CD14-positive monocyte (primary cell): ENCODE results near the gene FGD4. TPM values are rescaled to one million over a fixed set of nuclear protein-coding genes. Genes with fewer than 3 reads are reported as not detected.

Source experiments
- DNase-seq, 3 donors: peaks; one replicate each; pipeline ENCODE4 v3.0.0-alpha.2; 2011 to 2022
- H2AFZ ChIP-seq: 2 replicates; pipeline ENCODE4 v1.6.0; 2012; ENCODE audit warnings: mild to moderate bottlenecking, low read depth, low read length, inconsistent platforms; ENCODE audit not compliant: insufficient read depth, poor library complexity, severe bottlenecking
- H3K27ac ChIP-seq, 2 donors: 1 replicate in 1 of 2; 2 replicates in 1 of 2; pipeline ENCODE4 v1.5.1; 2012 to 2013; ENCODE audit warnings: low read length in 2 of 2, control low read depth in 1 of 2, inconsistent platforms in 1 of 2, low read depth in 1 of 2, mild to moderate bottlenecking in 1 of 2
- H3K27me3 ChIP-seq, 2 donors: one replicate each; pipeline versions ENCODE4 v1.6.0 to v1.6.1; 2011 to 2013; ENCODE audit warnings: low read length in 2 of 2; ENCODE audit not compliant: control insufficient read depth in 2 of 2, insufficient read depth in 2 of 2
- H3K36me3 ChIP-seq, 2 donors: replicated peaks in 1 of 2; 1 replicate in 1 of 2; 2 replicates in 1 of 2; pipeline versions ENCODE4 v1.5.1 to v1.6.1; 2012 to 2013; ENCODE audit warnings: low read length in 2 of 2, control low read depth in 1 of 2, inconsistent platforms in 1 of 2, mild to moderate bottlenecking in 1 of 2; ENCODE audit not compliant: insufficient read depth in 2 of 2, control insufficient read depth in 1 of 2
- H3K4me1 ChIP-seq, 2 donors: 1 replicate in 1 of 2; 2 replicates in 1 of 2; pipeline versions ENCODE4 v1.5.1 to v1.6.1; 2012 to 2013; ENCODE audit warnings: low read length in 2 of 2, control low read depth in 1 of 2, inconsistent platforms in 1 of 2, mild to moderate bottlenecking in 1 of 2, moderate library complexity in 1 of 2; ENCODE audit not compliant: insufficient read depth in 2 of 2, control insufficient read depth in 1 of 2
- H3K4me2 ChIP-seq: replicated peaks from 2 replicates; pipeline ENCODE3; 2012; ENCODE audit warnings: low read length, moderate library complexity, mild to moderate bottlenecking; ENCODE audit not compliant: poor library complexity, severe bottlenecking; ENCODE audit errors: extremely low read depth
- H3K4me3 ChIP-seq, 3 experiments: fragments of 200-600 bp in 1 of 3; sonication (generic) in 1 of 3; replicated peaks in 1 of 3; 1 replicate in 2 of 3; 2 replicates in 1 of 3; pipeline ENCODE4 v1.5.1; 2011 to 2013; ENCODE audit warnings: low read length in 3 of 3, mild to moderate bottlenecking in 3 of 3, control low read depth in 2 of 3, low read depth in 2 of 3, inconsistent platforms in 1 of 3, moderate library complexity in 1 of 3
- H3K79me2 ChIP-seq: 2 replicates; pipeline ENCODE4 v1.6.0; 2012; ENCODE audit warnings: mild to moderate bottlenecking, control low read depth, inconsistent platforms, low read length, moderate library complexity; ENCODE audit not compliant: insufficient read depth
- H3K9ac ChIP-seq: 2 replicates; pipeline ENCODE4 v1.6.0; 2017; ENCODE audit warnings: low read length, mild to moderate bottlenecking; ENCODE audit not compliant: insufficient read depth, poor library complexity, severe bottlenecking
- H3K9me3 ChIP-seq, 2 donors: replicated peaks in 1 of 2; 1 replicate in 1 of 2; 2 replicates in 1 of 2; pipeline versions ENCODE4 v1.5.1 to v1.6.1; 2012 to 2013; ENCODE audit warnings: low read length in 2 of 2, control low read depth in 1 of 2; ENCODE audit not compliant: control insufficient read depth in 1 of 2, insufficient read depth in 1 of 2
- H4K20me1 ChIP-seq: 2 replicates; pipeline ENCODE4 v1.6.0; 2012; ENCODE audit warnings: mild to moderate bottlenecking, low read length, control low read depth, moderate library complexity; ENCODE audit not compliant: insufficient read depth
- H3K27ac Mint-ChIP-seq, 7 donors: one replicate each; pipeline ENCODE4 v1.8.0; 2020; ENCODE audit warnings: mild to moderate bottlenecking in 7 of 7, mixed read lengths in 7 of 7, moderate library complexity in 6 of 7, inconsistent platforms in 2 of 7
- H3K27me3 Mint-ChIP-seq, 3 donors: one replicate each; pipeline ENCODE4 v1.8.0; 2021 to 2022; ENCODE audit warnings: low read depth in 3 of 3, mild to moderate bottlenecking in 3 of 3, mixed read lengths in 3 of 3, moderate library complexity in 3 of 3, inconsistent platforms in 1 of 3
- H3K36me3 Mint-ChIP-seq, 2 donors: one replicate each; pipeline ENCODE4 v1.8.0; 2020; ENCODE audit warnings: mixed read lengths in 2 of 2, inconsistent platforms in 1 of 2, mild to moderate bottlenecking in 1 of 2
- H3K4me1 Mint-ChIP-seq: one replicate; pipeline ENCODE4 v1.8.0; 2020; ENCODE audit warnings: mild to moderate bottlenecking, mixed read lengths
- H3K4me3 Mint-ChIP-seq, 2 donors: one replicate each; pipeline ENCODE4 v1.8.0; 2020; ENCODE audit warnings: mild to moderate bottlenecking in 2 of 2, mixed read lengths in 2 of 2, moderate library complexity in 1 of 2
- H3K9me3 Mint-ChIP-seq, 7 donors: one replicate each; pipeline ENCODE4 v1.8.0; 2020 to 2022; ENCODE audit warnings: mixed read lengths in 7 of 7, mild to moderate bottlenecking in 6 of 7, moderate library complexity in 6 of 7, inconsistent platforms in 2 of 7
- CTCF ChIP-seq: fragments of 200-600 bp; IDR thresholded peaks from one replicate; pipeline ENCODE4 v1.8.0; 2022; ENCODE audit warnings: antibody characterized with exemption, mild to moderate bottlenecking
- WGBS: methylation state at CpG from one replicate; pipeline ENCODE4 v1.1.5; 2013; ENCODE audit warnings: missing lambda C conversion rate; ENCODE audit not compliant: insufficient coverage; 5-methylcytosine and 5-hydroxymethylcytosine counted together
- intact Hi-C, 2 donors: fragments of 100-400 bp; cut with micrococcal nuclease; formaldehyde crosslinking; loops; one replicate each; pipeline versions ENCODE4 v1.15.0 to v1.15.1; 2023
- polyA plus RNA-seq, 3 donors: library from polyadenylated mRNA; depleted of rRNA in 1 of 3; unstranded in 2 of 3; stranded (reverse) in 1 of 3; fragments of 300-500 nt in 2 of 3; fragments of >200 nt in 1 of 3; fragmentation: Illumina TruSeq in 2 of 3; gene quantifications; 1 replicate in 2 of 3; 2 replicates in 1 of 3; pipeline ENCODE4 v1.2.3, GENCODE V29; 2012 to 2021

The FGD4 gene
- polyA plus RNA-seq, 3 donors: 5.3 to 34.4 (median 6.0) TPM

GRCh38 chr12:32366714-32367113 is 32.6 kb upstream of the FGD4 start:
- Histone ChIP-seq H3K4me3 (no peak overlapping the region), H3K79me2 (no peaks in the 10 kb centered on the region), H3K9ac (no peak overlapping the region), H3K4me1 (no peaks in the 10 kb centered on the region), H2AFZ (no peak overlapping the region), H3K36me3 (no peaks in the 10 kb centered on the region), H3K27ac (no peak overlapping the region), H4K20me1 (no peaks in the 10 kb centered on the region), H3K27me3 (no peaks in the 10 kb centered on the region), H3K9me3 (no peaks in the 10 kb centered on the region), H3K4me2 (no peak overlapping the region)
- no CpG with 5 or more reads among the region's 1 CpG for WGBS
- Mint-ChIP-seq H3K36me3 (no peaks in the 10 kb centered on the region), H3K4me3 (no peak overlapping the region), H3K9me3 (no peaks in the 10 kb centered on the region), H3K27ac (no peak overlapping the region), H3K4me1 (no peaks in the 10 kb centered on the region), H3K27me3 (peaks cover 0 to 2% (median 0%) of the 10 kb centered on the region in 3 donors)
- intact Hi-C loops: loop anchor here (10.0 kb wide), 2 partner anchors 308 to 388 kb away; partner anchors contain the start of genes DNM1L (in 2 of the 2) and YARS2 (in 1 of the 2)
- no peak for TF ChIP-seq CTCF
- DNase-seq: no peak

GRCh38 chr12:32367381-32367780 is 32.0 kb upstream of the FGD4 start:
- Histone ChIP-seq H3K9me3 (no peaks in the 10 kb centered on the region), H4K20me1 (no peaks in the 10 kb centered on the region), H3K9ac (no peak overlapping the region), H3K4me2 (no peak overlapping the region), H3K27me3 (no peaks in the 10 kb centered on the region), H2AFZ (no peak overlapping the region), H3K79me2 (no peaks in the 10 kb centered on the region), H3K4me1 (no peaks in the 10 kb centered on the region), H3K27ac (no peak overlapping the region), H3K36me3 (no peaks in the 10 kb centered on the region), H3K4me3 (no peak overlapping the region)
- no peak for TF ChIP-seq CTCF
- Mint-ChIP-seq H3K4me1 (no peaks in the 10 kb centered on the region), H3K27ac (no peak overlapping the region), H3K36me3 (no peaks in the 10 kb centered on the region), H3K27me3 (peaks cover 0 to 2% (median 1%) of the 10 kb centered on the region in 3 donors), H3K4me3 (no peak overlapping the region), H3K9me3 (no peaks in the 10 kb centered on the region)
- intact Hi-C loops: loop anchor here (10.0 kb wide), 2 partner anchors 307 to 387 kb away; partner anchors contain the start of genes DNM1L (in 2 of the 2) and YARS2 (in 1 of the 2)
- no peak for DNase-seq
- 95% methylated on average over 3 of the region's 4 CpGs for WGBS
